IMR-90 (cell line): ENCODE measurements around the gene SLC30A10. TPM values are rescaled to one million over a fixed set of nuclear protein-coding genes. Genes with fewer than 3 reads are reported as not detected.

Experiments used
- ATAC-seq: fragments of 200-7000 bp; cut with Tn5 transposase; 2 replicates; pipeline ENCODE4 v1.9.1; 2020; ENCODE audit warnings: low read depth, mild to moderate bottlenecking, moderate library complexity
- BruUV-seq: library from RNA; stranded (reverse); fragments of 400-500 nt; replicated peaks from 2 replicates; lab custom pipeline; 2021; lab: Mats Ljungman, UMichigan
- CTCF ChIA-PET: fragments of 300-600 bp; formaldehyde crosslinking; extraction: SDS; loops from one replicate; lab custom pipeline; 2021; ENCODE audit warnings: antibody characterized with exemption; lab: Yijun Ruan, JAX
- POLR2A ChIA-PET: fragments of 300-600 bp; sonication (Branson Sonifier 250); formaldehyde crosslinking; loops from one replicate; lab custom pipeline; 2022; ENCODE audit warnings: antibody characterized with exemption; ENCODE audit not compliant: unreplicated experiment; lab: Charles Lee
- DNase-seq: peaks from one replicate; pipeline ENCODE4 v3.0.0; 2013
- H2AFZ ChIP-seq: replicated peaks from 2 replicates; pipeline ENCODE3; 2013; ENCODE audit warnings: low read length, mild to moderate bottlenecking; ENCODE audit not compliant: poor library complexity
- H2AK5ac ChIP-seq: 2 replicates; pipeline ENCODE4 v1.6.1; 2013; ENCODE audit warnings: low read depth, low read length, inconsistent platforms
- H2AK9ac ChIP-seq: replicated peaks from 2 replicates; pipeline ENCODE3; 2013; ENCODE audit warnings: mild to moderate bottlenecking, low read depth, low read length, moderate library complexity; ENCODE audit not compliant: poor library complexity
- H2BK120ac ChIP-seq: 2 replicates; pipeline ENCODE4 v1.6.1; 2013; ENCODE audit warnings: low read depth, low read length, inconsistent platforms
- H2BK15ac ChIP-seq: 3 replicates; pipeline ENCODE4 v1.6.1; 2013; ENCODE audit warnings: low read depth, low read length, inconsistent platforms
- H2BK20ac ChIP-seq: 2 replicates; pipeline ENCODE4 v1.6.1; 2013; ENCODE audit warnings: low read depth, mild to moderate bottlenecking, inconsistent platforms, low read length, moderate library complexity
- H2BK5ac ChIP-seq: 2 replicates; pipeline ENCODE4 v1.6.1; 2013; ENCODE audit warnings: mild to moderate bottlenecking, low read depth, low read length, inconsistent platforms; ENCODE audit not compliant: poor library complexity, severe bottlenecking
- H3K14ac ChIP-seq: replicated peaks from 2 replicates; pipeline ENCODE4 v1.6.1; 2013; ENCODE audit warnings: low read depth, low read length, inconsistent platforms
- H3K18ac ChIP-seq: 2 replicates; pipeline ENCODE4 v1.6.1; 2013; ENCODE audit warnings: low read depth, low read length, control low read depth
- H3K23ac ChIP-seq: 2 replicates; pipeline ENCODE4 v1.6.1; 2013; ENCODE audit warnings: low read depth, low read length, inconsistent platforms
- H3K27ac ChIP-seq: 2 replicates; pipeline ENCODE4 v1.5.1; 2013; ENCODE audit warnings: mild to moderate bottlenecking, control low read depth, low read length; ENCODE audit not compliant: insufficient read depth
- H3K27me3 ChIP-seq: 2 replicates; pipeline ENCODE4 v1.6.1; 2013; ENCODE audit warnings: low read length; ENCODE audit not compliant: control insufficient read depth, insufficient read depth
- H3K36me3 ChIP-seq: 2 replicates; pipeline ENCODE4 v1.6.1; 2013; ENCODE audit warnings: low read length, mixed read lengths; ENCODE audit not compliant: control insufficient read depth, insufficient read depth
- H3K4ac ChIP-seq: 2 replicates; pipeline ENCODE4 v1.6.1; 2013; ENCODE audit warnings: low read depth, low read length, inconsistent platforms
- H3K4me1 ChIP-seq: 2 replicates; pipeline ENCODE4 v1.6.1; 2013; ENCODE audit warnings: low read length, mixed read lengths; ENCODE audit not compliant: control insufficient read depth, insufficient read depth
- H3K4me2 ChIP-seq: 2 replicates; pipeline ENCODE4 v1.6.1; 2013; ENCODE audit warnings: low read depth, mild to moderate bottlenecking, control low read depth, low read length, moderate library complexity
- H3K4me3 ChIP-seq: 2 replicates; pipeline ENCODE4 v1.5.1; 2013; ENCODE audit warnings: low read depth, mild to moderate bottlenecking, control low read depth, low read length, moderate library complexity; ENCODE audit not compliant: insufficient read depth
- H3K56ac ChIP-seq: 2 replicates; pipeline ENCODE4 v1.6.1; 2013; ENCODE audit warnings: low read length, inconsistent platforms; ENCODE audit not compliant: insufficient read depth; ENCODE audit errors: extremely low read depth
- H3K79me1 ChIP-seq, 2 experiments: 2 replicates each; pipeline ENCODE4 v1.6.1; 2013; ENCODE audit warnings: low read length in 2 of 2, inconsistent platforms in 1 of 2, low read depth in 1 of 2
- H3K9ac ChIP-seq: 2 replicates; pipeline ENCODE4 v1.6.1; 2013; ENCODE audit warnings: low read depth, low read length, control low read depth
- H3K9me1 ChIP-seq: 2 replicates; pipeline ENCODE4 v1.6.1; 2013; ENCODE audit warnings: low read length, inconsistent platforms; ENCODE audit not compliant: insufficient read depth
- H3K9me3 ChIP-seq: 2 replicates; pipeline ENCODE4 v1.6.1; 2013; ENCODE audit warnings: low read length; ENCODE audit not compliant: control insufficient read depth, insufficient read depth
- H4K20me1 ChIP-seq: 2 replicates; pipeline ENCODE4 v1.6.1; 2013; ENCODE audit warnings: low read length, inconsistent platforms; ENCODE audit not compliant: insufficient read depth
- H4K5ac ChIP-seq: 2 replicates; pipeline ENCODE4 v1.6.1; 2013; ENCODE audit warnings: mild to moderate bottlenecking, low read depth, low read length, control low read depth
- H4K8ac ChIP-seq, 2 experiments: 2 replicates each; pipeline ENCODE4 v1.6.1; 2013; ENCODE audit warnings: low read depth in 2 of 2, low read length in 2 of 2, control low read depth in 1 of 2, inconsistent platforms in 1 of 2
- H4K91ac ChIP-seq: 2 replicates; pipeline ENCODE4 v1.6.1; 2013; ENCODE audit warnings: low read depth, low read length, inconsistent platforms; ENCODE audit not compliant: insufficient read depth
- CEBPB ChIP-seq: IDR thresholded peaks from 2 replicates; pipeline ENCODE4 v1.6.1; 2012; ENCODE audit warnings: low read depth, low read length, improper control_type of control experiment
- MXI1 ChIP-seq: IDR thresholded peaks from 2 replicates; pipeline ENCODE4 v1.6.1; 2012; ENCODE audit warnings: low read depth, mild to moderate bottlenecking, low read length, moderate library complexity, borderline replicate concordance
- NFE2L2 ChIP-seq: fragments of 150-350 bp; IDR thresholded peaks from 2 replicates; pipeline ENCODE4 v1.6.1; 2016; ENCODE audit warnings: low read depth, mild to moderate bottlenecking, low read length
- WGBS, 2 experiments: methylation state at CpG; one replicate each; pipeline versions ENCODE4 v1.1.5 to v1.1.7; 2013; ENCODE audit warnings: missing lambda C conversion rate in 2 of 2; ENCODE audit not compliant: insufficient read length in 1 of 2; ENCODE audit errors: extremely low coverage in 2 of 2; 5-methylcytosine and 5-hydroxymethylcytosine counted together
- dilution Hi-C: fragments of 300-500 bp; cut with HindIII; formaldehyde crosslinking; loops from one replicate; pipeline ENCODE4 v1.14.3; 2018; ENCODE audit warnings: low sequenced_read_pairs; ENCODE audit not compliant: unreplicated experiment
- in situ Hi-C: fragments of 300-500 bp; cut with MboI; formaldehyde crosslinking; loops from 3 replicates; pipeline ENCODE4 v1.14.3; 2019; ENCODE audit warnings: low sequenced_read_pairs, inconsistent platforms, mixed read lengths
- intact Hi-C: fragments of 100-400 bp; cut with micrococcal nuclease; formaldehyde crosslinking; loops from 2 replicates; pipeline ENCODE4 v1.10.0; 2022
- polyA plus RNA-seq, 3 experiments: library from polyadenylated mRNA; depleted of rRNA; stranded (reverse); fragments of >200 nt; gene quantifications; 2 replicates each; pipeline ENCODE4 v1.2.3, GENCODE V29; 2012; ENCODE audit warnings: low replicate concordance in 1 of 3
- total RNA-seq: library from RNA; depleted of rRNA; stranded (reverse); fragments of >200 nt; gene quantifications from 2 replicates; pipeline ENCODE4 v1.2.3, GENCODE V29; 2012

SLC30A10 gene
- total and polyA plus RNA-seq, 2 of the 4 experiments (the other 2 are of a cell fraction): not detected

DNA sequence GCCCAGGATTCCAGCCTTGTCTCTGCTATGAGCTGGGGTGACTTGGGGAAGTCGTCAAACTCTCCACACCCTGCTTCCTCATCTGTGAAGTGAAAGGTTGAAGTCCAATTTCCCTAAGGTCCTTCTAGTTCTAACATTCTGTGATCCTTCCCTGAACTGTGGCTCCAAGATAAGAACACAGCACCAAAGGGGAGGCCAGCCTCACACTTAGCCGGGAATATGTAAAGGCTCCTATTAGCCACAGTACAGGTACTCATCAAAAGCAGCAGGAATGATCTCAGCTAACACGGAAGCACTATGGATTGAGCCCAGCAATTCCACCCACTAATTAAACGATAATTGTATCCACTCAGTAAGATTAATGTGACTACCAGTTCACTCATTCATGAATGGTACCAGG lies 4.0 kb downstream of the SLC30A10 start:
- no peak overlapping the region for H3K4me2 ChIP-seq
- H4K20me1 ChIP-seq: no peaks in the 10 kb centered on the region
- H3K4me1 ChIP-seq: no peaks in the 10 kb centered on the region
- H3K79me1 ChIP-seq: no peaks in the 10 kb centered on the region
- H3K9ac ChIP-seq: no peak overlapping the region
- no peak for ATAC-seq
- no peak overlapping the region for H2BK120ac ChIP-seq
- no peak overlapping the region for H2AK5ac ChIP-seq
- no peak overlapping the region for H4K91ac ChIP-seq
- H3K27me3 ChIP-seq: peaks cover 22% of the 10 kb centered on the region
- H3K27ac ChIP-seq: no peak overlapping the region
- H3K23ac ChIP-seq: no peak overlapping the region
- no peak overlapping the region for H2AFZ ChIP-seq
- H3K4me3 ChIP-seq: no peak overlapping the region
- no peak overlapping the region for H4K5ac ChIP-seq
- no peak for TF ChIP-seq NFE2L2
- no peak for TF ChIP-seq MXI1
- TF ChIP-seq CEBPB: no peak
- no peak overlapping the region for H3K4ac ChIP-seq
- no peak for DNase-seq
- H3K14ac ChIP-seq: no peak overlapping the region
- in situ Hi-C loops (no loop called here), intact Hi-C loops (no loop called here), dilution Hi-C loops (no loop called here)
- WGBS, 2 experiments: 90% methylated on average over 2 of the region's 4 CpGs; no CpG with 5 or more reads in 1 of the 2 experiments
- H2BK15ac ChIP-seq: no peak overlapping the region
- no peak overlapping the region for H2BK20ac ChIP-seq
- H2AK9ac ChIP-seq: no peak overlapping the region
- BruUV-seq: no TSS peak
- CTCF ChIA-PET: interaction anchor here (1.0 kb wide), 1 partner anchor 10 kb away, joined by 4 read pairs; no protein-coding TSS in a partner anchor
- H3K18ac ChIP-seq: no peak overlapping the region
- POLR2A ChIA-PET: no interaction called here
- H3K36me3 ChIP-seq: no peaks in the 10 kb centered on the region
- H3K9me1 ChIP-seq: no peaks in the 10 kb centered on the region
- no peak overlapping the region for H3K56ac ChIP-seq
- no peaks in the 10 kb centered on the region for H3K9me3 ChIP-seq
- H2BK5ac ChIP-seq: no peak overlapping the region
- no peak overlapping the region for H4K8ac ChIP-seq
